GM12801 (cell line): ENCODE data around the gene FIG4.

Experiments used
- TF ChIP-seq, protein P1 (sequence below): IDR thresholded peaks from one replicate; pipeline ENCODE4 v1.5.1; 2011; ENCODE audit warnings: control low read depth; ENCODE audit not compliant: insufficient read length; ENCODE audit errors: extremely low read depth

The FIG4 gene

DNA sequence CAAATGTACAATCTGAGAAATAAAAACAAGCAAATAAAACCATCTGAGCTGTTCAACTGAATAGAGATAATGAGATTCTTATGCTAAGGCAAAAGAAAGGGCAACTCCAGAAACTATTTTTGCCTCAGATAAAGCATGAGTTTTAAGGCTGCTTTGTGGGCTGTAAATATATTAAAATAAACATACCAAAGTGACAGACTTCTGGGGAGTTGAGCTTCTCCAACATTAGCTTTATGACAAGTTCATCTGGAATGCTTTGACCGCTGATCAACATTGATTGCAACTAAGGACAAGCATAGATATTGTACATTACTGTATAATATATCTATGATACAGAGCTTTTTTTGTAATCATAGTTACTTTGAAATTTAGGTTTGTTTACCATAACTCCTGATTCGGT lies 19.4 kb upstream of the FIG4 start:
- TF ChIP-seq, protein P1, sequence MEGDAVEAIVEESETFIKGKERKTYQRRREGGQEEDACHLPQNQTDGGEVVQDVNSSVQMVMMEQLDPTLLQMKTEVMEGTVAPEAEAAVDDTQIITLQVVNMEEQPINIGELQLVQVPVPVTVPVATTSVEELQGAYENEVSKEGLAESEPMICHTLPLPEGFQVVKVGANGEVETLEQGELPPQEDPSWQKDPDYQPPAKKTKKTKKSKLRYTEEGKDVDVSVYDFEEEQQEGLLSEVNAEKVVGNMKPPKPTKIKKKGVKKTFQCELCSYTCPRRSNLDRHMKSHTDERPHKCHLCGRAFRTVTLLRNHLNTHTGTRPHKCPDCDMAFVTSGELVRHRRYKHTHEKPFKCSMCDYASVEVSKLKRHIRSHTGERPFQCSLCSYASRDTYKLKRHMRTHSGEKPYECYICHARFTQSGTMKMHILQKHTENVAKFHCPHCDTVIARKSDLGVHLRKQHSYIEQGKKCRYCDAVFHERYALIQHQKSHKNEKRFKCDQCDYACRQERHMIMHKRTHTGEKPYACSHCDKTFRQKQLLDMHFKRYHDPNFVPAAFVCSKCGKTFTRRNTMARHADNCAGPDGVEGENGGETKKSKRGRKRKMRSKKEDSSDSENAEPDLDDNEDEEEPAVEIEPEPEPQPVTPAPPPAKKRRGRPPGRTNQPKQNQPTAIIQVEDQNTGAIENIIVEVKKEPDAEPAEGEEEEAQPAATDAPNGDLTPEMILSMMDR: no peak

DNA sequence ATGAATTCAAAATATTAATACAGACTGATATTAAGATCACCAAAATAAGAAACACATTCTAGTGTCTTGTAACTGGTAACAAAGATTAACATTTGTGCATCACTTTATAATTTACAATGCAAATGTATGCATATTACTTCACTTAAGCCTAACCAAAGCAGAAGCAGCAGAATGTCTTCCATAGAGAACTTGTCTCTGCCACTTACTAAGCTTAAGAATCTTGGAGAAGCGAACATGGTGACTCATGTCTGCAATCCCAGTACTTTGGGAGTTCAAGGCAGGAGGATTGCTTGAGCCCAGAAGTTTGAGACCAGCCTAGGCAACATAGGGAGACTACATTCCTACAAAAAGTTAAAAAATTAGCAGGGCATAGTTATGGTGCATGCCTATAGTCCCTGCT lies 18.9 kb upstream of the FIG4 start:
- TF ChIP-seq, protein P1: no peak

DNA sequence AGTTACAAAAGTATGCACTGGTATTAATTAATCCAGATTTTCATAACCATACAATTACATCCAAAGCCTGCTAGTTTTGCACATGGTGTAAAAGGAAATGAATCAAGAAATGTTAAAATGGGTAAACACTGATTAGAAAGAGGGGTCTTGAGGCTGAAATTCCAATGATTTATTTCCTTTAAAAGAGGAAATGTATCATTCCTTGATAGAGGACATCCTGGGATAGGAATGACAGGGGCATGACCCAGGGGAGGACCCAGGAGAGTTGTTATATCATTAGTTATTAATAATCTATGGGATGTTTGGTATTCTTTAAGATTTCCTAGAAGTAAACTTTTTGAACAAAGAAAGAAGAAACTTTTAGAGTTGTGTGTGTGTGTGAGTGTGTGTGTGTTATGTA lies 18.3 kb upstream of the FIG4 start:
- TF ChIP-seq, protein P1: no peak

DNA sequence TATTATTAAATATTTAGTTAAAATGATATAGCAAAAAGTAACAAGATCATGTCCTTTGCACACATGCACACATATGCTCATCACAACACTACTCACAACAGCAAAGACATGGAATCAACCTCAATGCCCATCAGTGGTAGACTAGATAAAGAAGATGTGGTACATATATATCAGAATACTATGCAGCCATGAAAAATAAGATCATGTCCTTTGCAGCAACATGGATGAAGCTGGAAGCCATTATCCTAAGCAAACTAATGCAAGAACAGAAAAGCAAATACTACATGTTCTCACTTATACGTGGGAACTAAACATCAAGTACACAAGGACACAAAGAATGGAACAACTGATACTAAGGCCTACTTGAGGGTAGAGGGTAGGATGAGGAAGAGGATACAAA lies 14.4 kb upstream of the FIG4 start:
- TF ChIP-seq, protein P1: no peak

DNA sequence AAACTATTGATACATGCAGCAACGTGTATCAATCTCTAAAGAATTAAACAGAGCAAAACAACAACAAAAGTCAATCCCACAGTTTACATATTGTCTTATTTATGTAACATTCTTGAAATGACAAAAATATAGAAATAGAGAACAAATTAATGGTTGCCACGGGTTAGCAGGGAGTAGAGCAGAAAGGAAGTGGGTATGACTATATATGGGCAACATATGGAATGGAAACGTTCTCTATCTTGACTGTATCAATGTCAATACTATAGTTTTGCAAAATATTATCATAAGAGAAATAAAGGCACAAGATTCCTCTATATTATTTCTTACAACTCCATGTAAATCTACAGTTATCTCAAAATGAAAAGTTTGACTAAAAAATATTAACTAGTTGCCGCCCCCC lies 12.9 kb upstream of the FIG4 start:
- TF ChIP-seq, protein P1: no peak

DNA sequence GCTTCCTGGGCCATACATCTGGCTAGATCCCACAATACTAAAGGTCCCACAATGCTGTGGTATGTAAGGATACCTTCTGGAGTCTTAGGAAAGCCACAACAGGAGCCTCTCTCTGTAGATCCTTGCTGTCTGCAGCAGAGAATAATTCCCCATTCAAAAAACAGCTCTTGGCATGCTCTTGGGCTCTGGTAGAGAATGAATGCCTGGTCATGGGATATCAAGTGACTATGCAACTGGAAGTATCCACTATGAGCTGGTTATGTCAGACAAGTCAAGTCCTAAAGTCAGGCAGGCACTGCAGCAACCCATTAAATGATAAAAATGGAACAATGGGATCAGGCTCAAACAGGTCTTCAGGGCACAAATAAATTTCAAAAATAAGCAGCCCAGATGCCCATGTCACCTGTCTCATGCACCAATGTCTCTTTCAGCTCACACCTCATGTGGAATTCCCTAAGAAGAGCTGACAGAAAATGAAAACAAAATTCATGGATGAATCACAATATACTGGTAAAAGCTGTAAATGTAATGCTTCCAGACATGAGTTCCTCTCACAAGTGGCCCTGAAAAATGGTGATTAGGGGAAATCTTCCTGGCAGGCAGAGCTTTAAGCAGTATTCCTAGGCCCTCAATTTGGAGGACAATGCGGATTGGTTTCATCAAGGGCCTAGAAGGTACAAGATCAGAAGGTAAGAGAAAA lies 4.4 kb upstream of the FIG4 start:
- TF ChIP-seq, protein P1: no peak

DNA sequence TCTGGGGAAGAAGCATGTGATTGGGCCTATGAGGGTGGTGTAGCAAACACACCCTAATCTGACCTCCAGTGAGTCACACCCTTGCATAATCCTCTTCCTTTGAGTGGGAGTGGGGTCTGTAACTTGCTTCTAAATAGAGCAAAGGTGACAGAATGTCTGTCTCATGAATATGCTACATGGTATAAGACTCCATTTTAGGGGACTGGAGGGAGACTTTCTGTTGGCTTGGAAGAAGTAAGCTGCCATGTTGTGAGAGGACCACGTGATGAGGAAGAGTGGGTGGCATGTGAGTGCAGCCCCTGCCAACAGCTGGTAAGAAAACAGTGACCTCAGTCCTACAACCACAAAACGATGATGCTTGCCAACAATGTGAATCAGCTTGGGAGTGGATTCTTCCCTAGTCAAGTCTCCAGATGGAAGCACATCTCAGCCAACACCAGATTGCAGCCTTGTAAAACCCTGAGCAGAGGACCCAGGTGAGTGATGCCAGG lies 3.8 kb upstream of the FIG4 start:
- TF ChIP-seq, protein P1: no peak

DNA sequence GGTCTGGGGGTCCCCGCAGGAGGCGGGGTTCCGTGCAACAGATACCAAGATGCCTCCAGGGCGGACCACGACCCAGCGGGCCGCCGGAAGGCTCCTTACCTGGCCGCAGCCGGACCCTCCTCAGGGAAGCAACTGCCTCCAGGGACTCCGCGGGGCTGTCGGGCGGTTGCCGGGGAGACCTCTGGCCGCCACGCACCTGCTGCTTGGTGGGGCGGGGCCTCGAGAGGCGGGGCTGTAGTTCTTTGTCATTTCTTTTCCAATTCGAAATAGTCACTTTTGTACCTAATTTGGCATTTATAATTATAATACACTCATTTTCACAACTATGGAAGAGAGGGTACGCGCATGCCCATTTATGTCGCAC lies 741 bp upstream of the FIG4 start:
- TF ChIP-seq, protein P1: no peak
